Stimulated activated CD4-positive, alpha-beta T cell treated with anti-CD3 and anti-CD28 coated beads, Interleukin-1b, Interleukin-23, amount 100 ng/mL, for 24 hours (primary cell): ENCODE data around the gene UBQLN1.
"Not testable (repeated sequence)": the region's sequence is repeated elsewhere in the genome, so short reads cannot be mapped to it uniquely, and the experiment has no call there.

Source experiments
- DNase-seq, 4 experiments: peaks; one replicate each; pipeline ENCODE4 v3.0.0-alpha.2; 2020; ENCODE audit warnings: low read depth in 4 of 4, low spot score in 1 of 4

UBQLN1 gene

DNA sequence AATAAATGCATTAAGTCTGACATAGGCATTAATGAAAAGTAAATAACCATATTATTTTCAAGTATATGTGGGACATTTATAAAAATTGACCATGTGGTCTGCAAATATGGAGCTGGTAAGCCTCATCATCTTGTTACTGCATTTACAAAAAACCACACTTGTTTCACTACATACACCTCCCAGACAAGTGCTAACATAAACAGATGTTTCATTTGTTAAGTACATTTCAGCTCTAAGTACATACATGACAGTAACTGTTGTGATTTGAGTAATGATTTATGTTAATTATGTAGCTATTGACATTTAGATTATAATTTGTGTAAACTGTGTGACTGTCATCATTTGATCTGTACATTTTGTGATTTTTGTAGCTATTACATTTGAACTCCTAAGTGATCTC lies 70.9 kb downstream of the UBQLN1 start:
- DNase-seq: no peak

GRCh38 chr9:83633676-83634075 lies 74.1 kb downstream of the UBQLN1 start:
- no peak for DNase-seq

- no peak for DNase-seq
These were observed 74.5 kb downstream of the UBQLN1 start for GRCh38 chr9:83633255-83633654.

DNA sequence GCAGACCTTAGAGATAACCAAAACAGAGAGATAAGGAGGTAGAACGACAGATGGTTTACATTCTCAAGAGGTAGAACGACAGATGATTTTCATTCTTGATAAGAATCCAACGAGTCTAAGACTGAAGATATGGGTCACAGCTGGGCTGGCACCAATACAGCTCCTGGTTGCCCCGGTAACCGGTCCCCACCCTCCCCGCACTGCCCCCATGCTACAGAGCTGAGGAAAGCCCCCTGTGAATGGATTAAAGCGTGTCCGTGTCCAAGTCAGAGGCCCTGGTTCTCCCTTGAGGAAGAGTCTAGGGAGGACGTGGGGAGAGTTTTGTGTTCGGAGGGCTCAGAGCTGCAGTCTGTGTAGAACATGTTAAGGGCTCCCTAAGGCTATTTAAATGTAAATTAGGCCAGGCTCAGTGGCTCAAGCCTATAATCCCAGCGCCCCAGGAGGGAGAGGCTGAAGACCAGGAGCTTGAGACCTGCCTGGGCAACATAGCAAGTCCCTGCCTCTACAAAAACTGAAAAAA lies 76.8 kb downstream of the UBQLN1 start:
- DNase-seq: no peak

- DNase-seq: no peak
These were observed 78.2 kb downstream of the UBQLN1 start for GRCh38 chr9:83629433-83630104.

DNA sequence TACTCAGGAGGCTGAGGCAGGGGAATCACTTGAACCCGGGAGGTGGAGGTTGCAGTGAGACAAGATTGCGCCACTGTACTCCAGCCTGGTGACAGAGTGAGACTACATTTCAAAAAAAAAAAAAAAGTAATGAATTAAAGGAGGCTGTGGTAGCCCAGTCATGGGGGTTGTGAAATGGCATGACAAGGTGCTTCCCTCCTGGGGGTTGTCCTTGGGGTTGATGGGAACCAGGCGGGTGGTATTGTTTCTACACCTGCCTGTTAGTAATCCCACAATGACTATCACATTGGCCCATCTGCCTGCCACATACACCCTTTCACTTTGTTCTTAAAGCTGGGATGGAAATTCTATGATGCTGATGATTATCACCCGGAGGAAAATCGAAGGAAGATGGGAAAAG lies 79.2 kb downstream of the UBQLN1 start:
- no peak for DNase-seq

- DNase-seq: no peak
These were observed 82.6 kb downstream of the UBQLN1 start for GRCh38 chr9:83625178-83625577.

DNA sequence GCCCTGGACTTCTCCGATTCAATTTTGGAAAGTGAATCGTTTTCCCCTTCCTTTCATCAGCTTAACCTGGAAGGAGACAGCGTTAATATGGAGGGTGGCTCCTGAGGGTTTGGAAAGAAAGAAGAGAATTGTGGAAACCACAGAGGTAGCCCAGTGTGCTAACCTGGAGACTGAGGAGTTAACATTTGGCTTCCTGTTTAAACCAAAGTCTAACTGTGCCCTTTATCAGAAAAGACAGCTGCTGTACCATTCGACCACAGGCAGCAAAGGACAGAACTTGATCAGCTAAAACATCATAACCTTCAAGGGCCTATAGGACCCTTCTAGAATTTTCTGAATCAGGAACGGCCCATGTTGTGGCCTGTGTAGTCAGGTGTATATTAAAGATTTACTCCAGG lies 84.1 kb downstream of the UBQLN1 start:
- DNase-seq: no peak

GRCh38 chr9:83622939-83623678 lies 84.6 kb downstream of the UBQLN1 start, which contains the start of gene IDNK:
Gene IDNK, plus strand, starts transcription at chr9:83623143. Its CDS starts 29 bp downstream, at chr9:83623172.
- peak in 3 of 4 experiments; percentile 18 to 47 (median 47) for DNase-seq

DNA sequence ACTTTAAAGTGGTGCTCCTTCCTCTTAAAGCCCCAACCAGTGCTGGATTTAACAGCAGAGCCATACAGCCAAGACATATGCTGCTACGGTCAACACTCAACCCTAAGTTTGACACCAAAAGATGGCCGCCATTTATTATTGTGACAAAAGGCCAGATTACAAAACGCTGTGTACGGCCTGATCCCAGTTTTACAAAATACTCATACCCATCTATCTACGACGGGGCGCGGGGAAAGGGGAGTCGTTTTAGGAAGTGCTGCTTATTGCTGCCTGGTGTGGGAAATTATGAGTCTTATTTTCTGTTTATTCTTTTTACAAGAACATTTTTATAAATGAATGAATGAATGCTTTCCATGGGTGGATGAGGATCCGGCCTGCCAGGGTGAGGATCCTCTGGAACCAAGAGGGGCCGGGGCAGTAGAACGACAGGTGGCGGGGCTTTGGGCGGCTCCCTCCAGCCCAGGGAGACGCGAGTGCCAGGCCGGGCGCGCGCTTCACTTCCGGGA lies 85.3 kb downstream of the UBQLN1 start:
- peak in 3 of 4 experiments; percentile 35 to 53 (median 48) for DNase-seq

- peak in 1 of 4 experiments; percentile 7 for DNase-seq
These were observed 86.7 kb downstream of the UBQLN1 start for GRCh38 chr9:83620841-83621636.

DNA sequence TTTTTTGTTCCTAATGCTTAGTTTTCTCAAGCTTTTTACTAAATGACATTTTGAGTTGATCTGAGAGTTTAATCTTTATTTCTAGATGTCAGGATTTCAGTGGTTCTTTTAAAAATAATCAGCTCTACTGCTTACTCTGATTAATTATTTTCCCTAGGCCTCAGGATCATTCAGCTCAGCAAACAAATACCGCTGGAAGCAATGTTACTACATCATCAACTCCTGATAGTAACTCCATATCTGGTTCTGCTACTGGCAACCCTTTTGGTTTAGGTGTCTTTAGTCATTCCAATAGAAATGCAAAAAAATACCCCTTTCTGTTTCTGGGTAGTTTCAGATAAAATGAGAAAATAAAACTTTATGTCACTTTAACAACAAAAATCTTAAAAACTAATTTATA lies 90.5 kb downstream of the UBQLN1 start:
- no peak for DNase-seq

GRCh38 chr9:83613298-83613697 lies 94.5 kb downstream of the UBQLN1 start:
- DNase-seq: not testable (repeated sequence)
